GM12874 (cell line): ENCODE measurements around the gene ANKS1B.

Source experiments
- TF ChIP-seq, protein P1 (sequence below): IDR thresholded peaks from 2 replicates; pipeline ENCODE4 v1.5.1; 2011; ENCODE audit warnings: low read depth, mild to moderate bottlenecking, control low read depth, low read length, moderate library complexity; ENCODE audit not compliant: insufficient read depth

ANKS1B gene

DNA sequence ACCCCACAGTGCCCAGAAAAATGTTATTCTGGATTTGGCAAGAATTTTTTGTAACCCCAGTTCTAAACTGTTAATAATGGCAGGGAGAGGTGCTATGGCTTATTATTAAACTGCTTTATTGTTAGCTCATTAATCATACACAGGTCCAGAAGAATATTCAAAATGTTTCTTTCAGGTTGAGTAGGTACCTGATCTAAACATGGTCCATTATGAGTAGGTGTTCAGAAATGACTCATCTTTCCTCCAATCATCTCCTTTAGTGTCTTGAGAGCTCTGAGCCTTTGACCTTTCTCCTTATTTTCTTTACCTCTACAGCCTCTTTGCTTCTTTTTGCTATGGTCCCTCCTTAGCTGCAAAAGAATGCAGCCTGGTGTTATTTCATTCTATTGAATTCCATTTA lies 548.2 kb downstream of the ANKS1B start:
- TF ChIP-seq, protein P1, sequence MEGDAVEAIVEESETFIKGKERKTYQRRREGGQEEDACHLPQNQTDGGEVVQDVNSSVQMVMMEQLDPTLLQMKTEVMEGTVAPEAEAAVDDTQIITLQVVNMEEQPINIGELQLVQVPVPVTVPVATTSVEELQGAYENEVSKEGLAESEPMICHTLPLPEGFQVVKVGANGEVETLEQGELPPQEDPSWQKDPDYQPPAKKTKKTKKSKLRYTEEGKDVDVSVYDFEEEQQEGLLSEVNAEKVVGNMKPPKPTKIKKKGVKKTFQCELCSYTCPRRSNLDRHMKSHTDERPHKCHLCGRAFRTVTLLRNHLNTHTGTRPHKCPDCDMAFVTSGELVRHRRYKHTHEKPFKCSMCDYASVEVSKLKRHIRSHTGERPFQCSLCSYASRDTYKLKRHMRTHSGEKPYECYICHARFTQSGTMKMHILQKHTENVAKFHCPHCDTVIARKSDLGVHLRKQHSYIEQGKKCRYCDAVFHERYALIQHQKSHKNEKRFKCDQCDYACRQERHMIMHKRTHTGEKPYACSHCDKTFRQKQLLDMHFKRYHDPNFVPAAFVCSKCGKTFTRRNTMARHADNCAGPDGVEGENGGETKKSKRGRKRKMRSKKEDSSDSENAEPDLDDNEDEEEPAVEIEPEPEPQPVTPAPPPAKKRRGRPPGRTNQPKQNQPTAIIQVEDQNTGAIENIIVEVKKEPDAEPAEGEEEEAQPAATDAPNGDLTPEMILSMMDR, result no peak

DNA sequence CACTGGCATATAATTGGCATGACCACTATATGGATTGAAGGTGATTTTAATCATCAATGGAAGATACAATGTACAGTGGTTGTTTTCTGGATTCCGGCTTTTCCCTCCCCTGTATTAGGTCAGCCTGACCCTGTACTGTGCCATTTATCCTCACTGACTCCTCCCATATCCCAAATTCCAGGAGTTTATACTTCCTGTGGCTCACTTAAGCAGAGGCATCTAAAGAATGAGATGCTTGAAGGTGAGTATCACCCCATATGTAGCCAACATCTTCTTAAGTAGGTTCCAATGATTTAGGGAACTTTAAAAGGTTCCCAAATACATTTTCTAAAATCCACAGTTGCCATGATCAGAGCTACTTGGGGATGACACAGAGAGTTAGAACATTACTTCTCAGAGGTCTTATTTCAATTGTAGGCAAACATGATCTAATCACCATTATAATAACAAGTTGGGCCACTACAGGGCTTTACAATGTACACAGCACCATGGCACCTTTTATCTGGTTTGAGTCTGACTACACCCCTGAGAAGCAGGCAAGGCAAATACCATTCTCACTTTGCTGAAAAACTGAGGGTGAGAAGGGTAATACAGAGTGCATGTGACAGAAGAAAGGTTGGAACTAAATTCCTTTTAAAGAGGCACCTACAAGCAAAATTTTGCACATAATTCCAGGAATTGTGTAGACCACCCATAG lies 549.5 kb downstream of the ANKS1B start:
- TF ChIP-seq, protein P1, result no peak

DNA sequence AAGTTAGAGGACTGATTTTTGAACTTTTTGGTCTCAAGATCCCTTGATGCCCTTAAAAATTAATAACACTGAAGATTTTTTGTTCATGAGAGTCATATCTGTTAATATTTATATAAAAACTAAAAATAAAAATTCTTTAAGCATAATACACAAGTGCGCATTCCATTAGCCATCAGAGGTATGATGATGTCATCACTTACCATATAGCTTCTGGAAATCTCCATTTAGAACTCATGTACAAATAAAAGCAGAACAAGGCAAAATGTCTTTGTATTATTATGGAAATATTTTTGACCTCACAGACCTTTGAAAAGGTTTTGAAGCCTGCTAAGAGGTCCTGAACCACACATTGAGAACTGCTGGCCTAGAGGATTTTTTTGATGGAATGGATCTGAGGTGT lies 551.6 kb downstream of the ANKS1B start:
- TF ChIP-seq, protein P1, result no peak

DNA sequence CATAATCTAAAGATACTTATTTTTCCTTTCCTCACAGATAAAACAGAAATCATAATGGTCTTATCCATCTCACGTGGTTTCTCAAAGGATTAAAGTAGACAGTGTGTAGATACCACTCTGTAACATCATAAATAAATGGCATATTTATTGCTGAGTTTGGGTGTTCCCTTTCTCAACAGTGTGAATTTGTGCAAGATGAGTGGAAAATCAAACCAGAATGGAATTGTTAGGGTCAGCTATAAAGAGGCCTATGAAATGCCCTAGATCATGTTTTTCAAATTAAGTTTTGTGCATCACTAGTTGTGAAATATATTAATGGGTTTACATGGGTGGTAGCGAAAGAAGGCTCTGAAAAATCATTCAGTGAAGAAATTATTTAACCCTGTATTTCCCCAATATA lies 553.5 kb downstream of the ANKS1B start:
- TF ChIP-seq, protein P1, result no peak

DNA sequence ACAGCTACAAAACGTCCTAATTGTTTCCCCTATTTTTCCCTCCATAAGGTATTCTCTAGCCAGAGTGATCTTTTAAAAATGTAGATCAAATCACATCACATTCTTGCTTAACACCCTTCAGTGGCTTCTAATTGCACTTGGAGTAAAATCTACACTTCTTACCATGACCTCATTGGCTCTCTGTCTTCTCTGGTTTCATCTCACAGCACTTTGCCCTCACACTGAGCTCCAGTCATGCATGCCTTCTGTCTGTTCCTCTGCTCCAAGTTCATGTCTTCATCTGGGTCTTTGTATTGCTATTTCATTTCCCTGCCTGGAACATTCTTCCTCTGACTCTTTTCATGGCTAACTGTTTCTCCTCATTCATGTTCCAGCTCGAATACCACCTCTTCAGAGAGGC lies 557.6 kb downstream of the ANKS1B start:
- TF ChIP-seq, protein P1, result no peak

DNA sequence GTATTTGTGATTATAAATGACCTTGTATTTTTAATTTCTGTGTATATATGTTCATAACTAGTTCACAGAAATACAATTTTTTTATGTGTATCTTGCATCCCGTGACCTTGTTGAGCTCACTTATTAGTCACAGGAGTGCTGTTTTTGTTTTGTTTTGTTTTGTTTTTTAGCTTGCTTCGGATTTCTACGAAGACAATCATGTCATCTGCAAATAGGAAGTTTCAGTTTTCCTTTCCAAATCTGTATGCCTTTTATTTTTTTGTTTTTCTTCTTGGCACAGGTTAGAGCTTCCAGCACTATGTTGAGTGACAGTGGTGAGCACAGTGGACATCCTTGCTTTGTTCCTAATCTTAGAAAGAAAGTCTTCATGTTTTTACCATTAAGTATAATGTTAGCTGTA lies 566.4 kb downstream of the ANKS1B start:
- TF ChIP-seq, protein P1, result no peak

DNA sequence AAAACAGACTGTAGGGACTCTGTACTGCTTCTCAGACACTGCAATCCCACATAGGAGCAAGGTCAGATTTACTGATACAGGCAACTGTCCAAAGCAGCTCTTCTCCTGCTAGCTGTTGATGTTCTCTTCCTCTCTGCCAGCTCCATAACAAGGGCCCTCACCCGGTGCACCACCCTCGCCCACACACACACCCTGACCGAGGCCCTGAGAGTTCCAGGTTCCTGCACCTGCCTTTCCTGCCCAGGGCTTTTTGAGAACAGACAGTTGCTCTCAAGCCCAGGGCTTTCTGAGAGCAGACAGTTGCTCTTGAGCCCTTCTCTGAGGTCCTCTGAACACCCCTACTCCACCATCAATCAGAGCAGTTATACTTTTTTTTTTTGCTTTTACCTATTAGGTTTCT lies 571.0 kb downstream of the ANKS1B start:
- TF ChIP-seq, protein P1, result no peak

DNA sequence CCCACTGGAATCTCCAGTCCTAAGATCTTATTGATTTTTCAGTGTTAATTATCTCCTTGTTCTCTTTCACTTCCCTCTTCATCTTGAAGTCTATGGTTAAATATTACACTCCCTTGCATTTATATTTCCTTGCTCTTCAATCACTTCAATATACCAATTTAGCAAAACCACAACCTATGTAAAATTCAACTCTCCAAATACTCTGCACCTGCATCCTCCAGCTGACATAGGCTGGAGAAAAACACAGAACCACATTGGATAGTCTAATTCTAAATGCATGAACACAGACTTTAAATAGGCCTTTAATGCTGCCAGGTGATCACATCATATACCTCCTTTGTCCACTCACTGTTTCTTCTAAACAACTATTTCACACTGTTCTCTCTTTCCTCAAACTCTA lies 591.0 kb downstream of the ANKS1B start:
- TF ChIP-seq, protein P1, result no peak
